Mesenchymal stem cell (in vitro differentiated cells and primary cell): ENCODE results near the gene GNA12.

Experiments
- DNase-seq: peaks from one replicate; pipeline ENCODE4 v3.0.0-alpha.2; 2013
- H2AFZ ChIP-seq: one replicate; pipeline ENCODE4 v1.6.1; 2013; ENCODE audit warnings: low read depth, mild to moderate bottlenecking, control low read depth, inconsistent platforms, low read length, moderate library complexity
- H2AK5ac ChIP-seq: 2 replicates; pipeline ENCODE4 v1.6.1; 2013; ENCODE audit warnings: low read length, moderate library complexity, mild to moderate bottlenecking, inconsistent platforms; ENCODE audit not compliant: severe bottlenecking
- H2BK120ac ChIP-seq: one replicate; pipeline ENCODE4 v1.6.1; 2013; ENCODE audit warnings: low read depth, mild to moderate bottlenecking, inconsistent platforms, low read length, moderate library complexity
- H2BK12ac ChIP-seq, 2 experiments: one replicate each; pipeline ENCODE4 v1.6.1; 2013; ENCODE audit warnings: inconsistent platforms in 2 of 2, low read length in 2 of 2, mild to moderate bottlenecking in 2 of 2, moderate library complexity in 2 of 2, control low read depth in 1 of 2
- H2BK15ac ChIP-seq: one replicate; pipeline ENCODE4 v1.6.1; 2013; ENCODE audit warnings: mild to moderate bottlenecking, low read depth, inconsistent platforms; ENCODE audit not compliant: poor library complexity, severe bottlenecking
- H2BK5ac ChIP-seq: 2 replicates; pipeline ENCODE4 v1.6.1; 2013; ENCODE audit warnings: low read depth, mild to moderate bottlenecking, low read length, control low read depth, inconsistent platforms; ENCODE audit not compliant: poor library complexity, severe bottlenecking
- H3K14ac ChIP-seq, 2 experiments: one replicate each; pipeline ENCODE4 v1.6.1; 2013; ENCODE audit warnings: inconsistent platforms in 2 of 2, low read length in 2 of 2, control low read depth in 1 of 2, mild to moderate bottlenecking in 1 of 2, moderate library complexity in 1 of 2
- H3K18ac ChIP-seq, 2 experiments: one replicate each; pipeline ENCODE4 v1.6.1; 2013; ENCODE audit warnings: inconsistent platforms in 2 of 2, low read length in 2 of 2, control low read depth in 1 of 2, low read depth in 1 of 2, mild to moderate bottlenecking in 1 of 2
- H3K23ac ChIP-seq, 2 experiments: one replicate each; pipeline ENCODE4 v1.6.1; 2013; ENCODE audit warnings: inconsistent platforms in 2 of 2, low read length in 2 of 2, mild to moderate bottlenecking in 2 of 2, moderate library complexity in 2 of 2, control low read depth in 1 of 2
- H3K27ac ChIP-seq: 2 replicates; pipeline ENCODE4 v1.5.1; 2013; ENCODE audit warnings: mild to moderate bottlenecking, moderate library complexity, low read length, control low read depth, inconsistent platforms; ENCODE audit not compliant: poor library complexity, severe bottlenecking
- H3K27me3 ChIP-seq, 2 experiments: 2 replicates each; pipeline versions ENCODE4 v1.6.1 to v1.7.0; 2013; ENCODE audit warnings: low read length in 2 of 2, mild to moderate bottlenecking in 2 of 2, moderate library complexity in 2 of 2, control low read depth in 1 of 2, inconsistent platforms in 1 of 2; ENCODE audit not compliant: control insufficient read depth in 1 of 2, insufficient read depth in 1 of 2
- H3K36me3 ChIP-seq, 2 experiments: 2 replicates each; pipeline versions ENCODE4 v1.6.1 to v1.7.0; 2013; ENCODE audit warnings: low read length in 2 of 2, control low read depth in 1 of 2, inconsistent platforms in 1 of 2, low read depth in 1 of 2, mild to moderate bottlenecking in 1 of 2; ENCODE audit not compliant: insufficient read depth in 2 of 2, control insufficient read depth in 1 of 2
- H3K4ac ChIP-seq, 2 experiments: one replicate each; pipeline ENCODE4 v1.6.1; 2013; ENCODE audit warnings: inconsistent platforms in 2 of 2, low read length in 2 of 2, mild to moderate bottlenecking in 2 of 2, moderate library complexity in 2 of 2, control low read depth in 1 of 2, low read depth in 1 of 2
- H3K4me1 ChIP-seq: 2 replicates; pipeline ENCODE4 v1.6.1; 2013; ENCODE audit warnings: low read depth, low read length, control low read depth; ENCODE audit not compliant: control insufficient read depth, insufficient read depth
- H3K4me2 ChIP-seq: 2 replicates; pipeline ENCODE4 v1.6.1; 2013; ENCODE audit warnings: low read length, mild to moderate bottlenecking, inconsistent platforms; ENCODE audit not compliant: poor library complexity, severe bottlenecking
- H3K4me3 ChIP-seq, 2 experiments: 2 replicates each; pipeline versions ENCODE4 v1.5.1 to v1.7.0; 2013; ENCODE audit warnings: low read length in 2 of 2, mild to moderate bottlenecking in 2 of 2, control low read depth in 1 of 2, low read depth in 1 of 2; ENCODE audit not compliant: insufficient read depth in 1 of 2
- H3K79me1 ChIP-seq: replicated peaks from 2 replicates; pipeline ENCODE4 v1.6.1; 2013; ENCODE audit warnings: mild to moderate bottlenecking, control low read depth, low read length, inconsistent platforms; ENCODE audit not compliant: poor library complexity, severe bottlenecking
- H3K9ac ChIP-seq: 2 replicates; pipeline ENCODE4 v1.7.0; 2013; ENCODE audit warnings: mild to moderate bottlenecking, low read length, moderate library complexity
- H3K9me3 ChIP-seq: 2 replicates; pipeline ENCODE4 v1.7.0; 2013; ENCODE audit warnings: mild to moderate bottlenecking, low read length; ENCODE audit not compliant: control insufficient read depth
- H4K8ac ChIP-seq: one replicate; pipeline ENCODE4 v1.6.1; 2013; ENCODE audit warnings: inconsistent platforms, mild to moderate bottlenecking, low read length, moderate library complexity
- H4K91ac ChIP-seq: one replicate; pipeline ENCODE4 v1.6.1; 2013; ENCODE audit warnings: mild to moderate bottlenecking, low read length, inconsistent platforms
- WGBS: methylation state at CpG from one replicate; pipeline ENCODE4 v1.1.7; 2013; ENCODE audit warnings: mixed read lengths; 5-methylcytosine and 5-hydroxymethylcytosine counted together

The GNA12 gene

DNA sequence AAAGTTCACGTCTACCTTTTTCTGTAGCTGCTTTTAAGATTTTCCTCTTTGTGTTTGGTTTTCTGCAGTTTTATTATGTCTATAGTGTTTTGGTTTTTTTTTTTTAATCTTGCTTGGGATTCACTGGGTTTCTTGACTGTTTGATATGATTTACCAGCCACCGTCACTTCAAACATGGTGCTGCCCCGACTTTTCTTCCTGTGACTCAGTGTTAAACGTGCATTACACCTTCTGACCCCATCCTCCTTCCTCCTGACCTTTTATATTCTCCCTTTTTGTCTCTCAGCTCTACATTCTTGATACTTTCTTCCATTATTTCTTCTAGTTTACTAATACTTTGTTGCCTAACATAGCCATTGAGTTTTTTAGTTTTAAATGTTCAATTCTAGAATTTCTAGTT, 61.5 kb downstream of the GNA12 start:
- no peak overlapping the region for H2AK5ac ChIP-seq
- no peak overlapping the region for H3K4me2 ChIP-seq
- H3K79me1 ChIP-seq: peaks cover 30% of the 10 kb centered on the region
- no peaks in the 10 kb centered on the region for H3K9me3 ChIP-seq
- H3K27me3 ChIP-seq: no peaks in the 10 kb centered on the region
- H2BK15ac ChIP-seq: no peak overlapping the region
- H3K4ac ChIP-seq: no peak overlapping the region
- no peak overlapping the region for H2BK120ac ChIP-seq
- no peak overlapping the region for H3K9ac ChIP-seq
- no peak overlapping the region for H3K23ac ChIP-seq
- no peak for DNase-seq
- H3K4me3 ChIP-seq: no peak overlapping the region
- H3K18ac ChIP-seq: no peak overlapping the region
- H2BK12ac ChIP-seq: no peak overlapping the region
- H2AFZ ChIP-seq: no peak overlapping the region
- H4K91ac ChIP-seq: no peak overlapping the region
- peaks cover 20 to 28% of the 10 kb centered on the region in 2 experiments for H3K36me3 ChIP-seq
- 85% methylated on average over 4 of the region's 4 CpGs for WGBS
- no peak overlapping the region for H3K27ac ChIP-seq
- no peak overlapping the region for H2BK5ac ChIP-seq
- H3K4me1 ChIP-seq: peaks cover 15% of the 10 kb centered on the region
- no peak overlapping the region for H3K14ac ChIP-seq
- H4K8ac ChIP-seq: no peak overlapping the region

DNA sequence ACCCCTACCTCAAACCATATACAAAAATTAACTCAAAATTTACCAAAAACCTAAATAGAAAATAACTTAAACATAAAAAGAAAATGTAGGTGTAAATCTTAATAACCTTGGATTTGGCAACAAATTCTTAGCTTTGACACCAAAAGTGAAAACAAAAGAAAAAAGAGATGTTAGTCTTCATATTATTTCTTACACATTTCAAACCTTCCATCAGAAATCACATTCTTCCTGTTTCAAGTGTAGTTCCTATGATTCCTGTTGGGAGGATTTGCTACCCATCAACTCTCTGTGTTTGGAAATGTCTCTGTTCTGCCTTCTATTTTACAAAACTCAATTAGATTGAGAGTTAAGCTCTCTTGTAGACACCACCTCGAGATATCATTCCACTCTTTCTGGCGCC, 62.0 kb downstream of the GNA12 start:
- Histone ChIP-seq H3K27ac (no peak overlapping the region), H3K4me1 (peaks cover 10% of the 10 kb centered on the region), H2BK15ac (no peak overlapping the region), H3K4me3 (no peak overlapping the region), H3K18ac (no peak overlapping the region), H2AK5ac (no peak overlapping the region), H3K9me3 (no peaks in the 10 kb centered on the region), H4K91ac (no peak overlapping the region), H3K9ac (no peak overlapping the region), H3K79me1 (peaks cover 29% of the 10 kb centered on the region), H2AFZ (no peak overlapping the region), H3K14ac (no peak overlapping the region), H3K23ac (no peak overlapping the region), H2BK12ac (no peak overlapping the region), H2BK5ac (no peak overlapping the region), H2BK120ac (no peak overlapping the region), H3K27me3 (no peaks in the 10 kb centered on the region), H3K4ac (no peak overlapping the region), H3K36me3 (peaks cover 18 to 28% of the 10 kb centered on the region in 2 experiments), H4K8ac (no peak overlapping the region), H3K4me2 (no peak overlapping the region)
- 93% methylated on average over 2 of the region's 2 CpGs for WGBS
- no peak for DNase-seq

DNA sequence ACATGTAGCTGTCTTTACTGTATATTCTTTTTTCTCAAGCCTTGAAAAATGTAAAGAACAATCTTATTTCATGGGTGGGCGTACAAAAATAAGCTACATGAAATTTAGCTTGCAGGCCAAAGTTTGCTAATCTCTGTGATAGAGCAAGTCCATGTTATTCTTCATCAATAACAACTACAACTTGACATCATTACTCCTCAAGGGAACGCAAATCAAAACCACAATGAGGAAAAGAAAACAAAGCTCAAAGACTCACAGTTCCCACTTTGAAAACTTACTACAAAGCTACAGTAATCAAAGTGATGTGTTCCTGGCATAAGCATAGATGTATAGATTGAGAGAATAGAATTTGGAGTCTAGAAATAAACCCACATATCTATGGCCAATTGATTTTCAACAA, 62.5 kb downstream of the GNA12 start:
- Histone ChIP-seq H2BK120ac (no peak overlapping the region), H3K4me2 (no peak overlapping the region), H2BK5ac (no peak overlapping the region), H3K27me3 (no peaks in the 10 kb centered on the region), H3K9ac (no peak overlapping the region), H2BK15ac (no peak overlapping the region), H3K4me1 (peaks cover 8% of the 10 kb centered on the region), H3K14ac (no peak overlapping the region), H4K8ac (no peak overlapping the region), H2BK12ac (no peak overlapping the region), H3K4ac (no peak overlapping the region), H4K91ac (no peak overlapping the region), H3K4me3 (no peak overlapping the region), H3K27ac (no peak overlapping the region), H3K23ac (no peak overlapping the region), H2AK5ac (no peak overlapping the region), H3K36me3 (peaks cover 13 to 26% of the 10 kb centered on the region in 2 experiments), H3K18ac (no peak overlapping the region), H2AFZ (no peak overlapping the region), H3K9me3 (no peaks in the 10 kb centered on the region), H3K79me1 (peaks cover 27% of the 10 kb centered on the region)
- no peak for DNase-seq
- WGBS: 91% methylated on average over 1 of the region's 2 CpGs

DNA sequence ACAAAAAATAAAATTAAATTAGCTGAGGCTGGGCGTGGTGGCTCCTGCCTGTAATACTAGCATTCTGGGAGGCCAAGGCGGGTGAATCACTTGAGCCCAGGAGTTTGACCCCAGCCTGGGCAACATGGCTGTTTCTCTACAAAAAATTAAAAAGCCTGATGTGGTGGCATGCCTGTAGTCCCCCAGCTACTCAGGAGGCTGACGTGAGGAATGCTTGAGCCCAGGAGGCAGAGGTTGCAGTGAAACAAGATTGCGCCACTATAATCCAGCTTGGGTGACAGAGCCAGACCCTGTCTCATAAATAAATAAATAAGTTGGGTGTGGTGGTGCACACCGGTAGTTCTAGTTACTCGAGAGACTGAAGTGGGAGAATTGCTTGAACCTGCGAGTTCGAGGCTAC, 65.1 kb downstream of the GNA12 start:
- Histone ChIP-seq H3K4ac (no peak overlapping the region), H2BK15ac (no peak overlapping the region), H3K23ac (no peak overlapping the region), H3K27me3 (no peaks in the 10 kb centered on the region), H2BK12ac (no peak overlapping the region), H3K4me3 (no peak overlapping the region), H2AFZ (no peak overlapping the region), H2AK5ac (no peak overlapping the region), H3K9me3 (no peaks in the 10 kb centered on the region), H3K4me1 (peaks cover 4% of the 10 kb centered on the region), H2BK5ac (no peak overlapping the region), H3K9ac (no peak overlapping the region), H3K18ac (no peak overlapping the region), H3K79me1 (peaks cover 33% of the 10 kb centered on the region), H4K91ac (no peak overlapping the region), H3K14ac (no peak overlapping the region), H4K8ac (no peak overlapping the region), H3K36me3 (peaks cover 21% of the 10 kb centered on the region in 2 experiments), H2BK120ac (no peak overlapping the region), H3K4me2 (no peak overlapping the region), H3K27ac (no peak overlapping the region)
- WGBS: 78% methylated on average over 8 of the region's 8 CpGs
- peak; percentile 51 for DNase-seq
